NB4 (cell line): ENCODE results near the gene ECT2.

ENCODE experiments used
- MYC ChIP-seq: IDR thresholded peaks from 2 replicates; pipeline ENCODE4 v1.6.1; 2011; ENCODE audit warnings: low read depth, low read length
- POLR2A ChIP-seq: IDR thresholded peaks from 2 replicates; pipeline ENCODE4 v1.6.1; 2011; ENCODE audit warnings: mild to moderate bottlenecking; ENCODE audit not compliant: insufficient read length; ENCODE audit errors: extremely low read depth
- TF ChIP-seq, protein P1 (sequence below): IDR thresholded peaks from one replicate; pipeline ENCODE4 v1.5.1; 2012; ENCODE audit warnings: low read depth, low read length
- TF ChIP-seq, protein P2 (sequence below): IDR thresholded peaks from 2 replicates; pipeline ENCODE4 v1.6.1; 2011; ENCODE audit warnings: low read depth, low read length

DNA sequence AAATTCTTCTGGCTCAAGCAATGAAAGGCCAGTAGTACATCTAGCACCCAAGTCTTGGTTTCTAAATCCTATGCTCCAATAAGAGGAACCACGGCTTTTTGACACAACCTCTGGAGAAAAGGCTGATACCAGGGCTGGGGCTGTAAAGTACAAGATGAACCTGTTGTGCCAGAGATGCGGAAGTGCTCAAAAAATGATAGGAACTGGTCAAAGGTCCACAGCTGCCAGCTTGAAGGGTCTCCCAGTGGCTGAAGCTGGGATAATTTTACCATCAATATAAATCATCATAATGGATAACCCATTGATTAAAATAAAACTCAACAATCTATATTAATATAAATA, 39.1 kb upstream of the ECT2 start:
- no peak for TF ChIP-seq POLR2A
- TF ChIP-seq, protein P1, sequence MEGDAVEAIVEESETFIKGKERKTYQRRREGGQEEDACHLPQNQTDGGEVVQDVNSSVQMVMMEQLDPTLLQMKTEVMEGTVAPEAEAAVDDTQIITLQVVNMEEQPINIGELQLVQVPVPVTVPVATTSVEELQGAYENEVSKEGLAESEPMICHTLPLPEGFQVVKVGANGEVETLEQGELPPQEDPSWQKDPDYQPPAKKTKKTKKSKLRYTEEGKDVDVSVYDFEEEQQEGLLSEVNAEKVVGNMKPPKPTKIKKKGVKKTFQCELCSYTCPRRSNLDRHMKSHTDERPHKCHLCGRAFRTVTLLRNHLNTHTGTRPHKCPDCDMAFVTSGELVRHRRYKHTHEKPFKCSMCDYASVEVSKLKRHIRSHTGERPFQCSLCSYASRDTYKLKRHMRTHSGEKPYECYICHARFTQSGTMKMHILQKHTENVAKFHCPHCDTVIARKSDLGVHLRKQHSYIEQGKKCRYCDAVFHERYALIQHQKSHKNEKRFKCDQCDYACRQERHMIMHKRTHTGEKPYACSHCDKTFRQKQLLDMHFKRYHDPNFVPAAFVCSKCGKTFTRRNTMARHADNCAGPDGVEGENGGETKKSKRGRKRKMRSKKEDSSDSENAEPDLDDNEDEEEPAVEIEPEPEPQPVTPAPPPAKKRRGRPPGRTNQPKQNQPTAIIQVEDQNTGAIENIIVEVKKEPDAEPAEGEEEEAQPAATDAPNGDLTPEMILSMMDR: no peak
- no peak for TF ChIP-seq MYC
- TF ChIP-seq, protein P2, sequence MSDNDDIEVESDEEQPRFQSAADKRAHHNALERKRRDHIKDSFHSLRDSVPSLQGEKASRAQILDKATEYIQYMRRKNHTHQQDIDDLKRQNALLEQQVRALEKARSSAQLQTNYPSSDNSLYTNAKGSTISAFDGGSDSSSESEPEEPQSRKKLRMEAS: no peak
